Measurements from ENCODE around the gene INHA. TPM values are rescaled to one million over a fixed set of nuclear protein-coding genes. Genes with fewer than 3 reads are reported as not detected.

INHA gene
- total RNA-seq, 1 donor from 2014 or later = 0.52 TPM

DNA sequence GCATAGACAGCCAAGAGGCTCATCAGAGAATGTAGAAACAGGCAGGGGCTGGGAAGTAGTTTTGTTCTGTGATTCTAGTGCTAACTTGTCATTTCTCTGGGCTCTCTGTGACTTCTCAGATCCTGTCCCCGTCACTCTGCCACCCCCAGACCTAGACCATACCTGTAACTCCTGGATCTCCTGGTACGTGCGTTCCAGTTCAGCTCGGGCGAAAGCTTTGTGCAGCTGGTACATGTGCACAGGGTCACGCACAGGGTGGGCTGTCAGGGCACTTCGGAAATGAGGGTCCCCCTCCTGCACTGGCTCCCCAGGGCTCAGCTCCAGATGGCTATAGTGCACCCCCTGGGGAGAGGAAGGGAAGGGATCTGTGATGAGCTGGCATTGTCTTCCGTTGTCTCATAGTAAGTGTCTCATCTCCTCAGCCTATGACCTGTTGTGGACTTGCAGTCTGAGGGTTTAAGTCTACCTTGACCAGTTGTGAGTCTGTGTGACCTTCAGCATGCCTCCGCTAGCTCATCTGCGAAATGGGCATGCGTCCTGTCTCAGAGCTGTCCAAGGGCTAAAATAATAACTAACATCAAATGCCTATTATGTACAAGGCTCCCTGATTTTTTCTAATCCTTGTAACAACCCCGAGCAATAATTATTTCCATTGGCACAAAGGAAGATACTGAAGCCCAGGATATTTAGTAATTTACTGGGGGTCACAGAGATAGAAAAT lies 31.2 kb upstream of the INHA start:
- Mint-ChIP-seq H3K27ac (ENCODE audit: unreplicated experiment) (peak overlapping the region; percentile 86), H3K27me3 (ENCODE audit: low read depth, unreplicated experiment) (peaks cover 9% of the 10 kb centered on the region), H3K4me3 (ENCODE audit: unreplicated experiment) (peak overlapping the region; percentile 74), H3K36me3 (ENCODE audit: low read depth, unreplicated experiment) (peaks cover 10% of the 10 kb centered on the region), H3K4me1 (ENCODE audit: low read depth, unreplicated experiment) (peaks cover 12% of the 10 kb centered on the region), H3K9me3 (ENCODE audit: unreplicated experiment) (no peaks in the 10 kb centered on the region)
- H4K20me1 ChIP-seq (ENCODE audit: insufficient read depth, low read length) = peaks cover 56% of the 10 kb centered on the region
- peaks cover 13% of the 10 kb centered on the region for H3K36me3 ChIP-seq (ENCODE audit: insufficient read depth, low read length)
- H3K27ac ChIP-seq (ENCODE audit: low read depth, low read length) = no peak overlapping the region
- H3K4me3 ChIP-seq (ENCODE audit: insufficient read depth, low read depth, low read length) = no peak overlapping the region
- no peaks in the 10 kb centered on the region for H3K27me3 ChIP-seq (ENCODE audit: insufficient read depth, low read length)
- H3K79me2 ChIP-seq (ENCODE audit: insufficient read depth, low read length) = peaks cover 35% of the 10 kb centered on the region
- no peak overlapping the region for H2AFZ ChIP-seq (ENCODE audit: low read depth, low read length)
- peaks cover 33% of the 10 kb centered on the region for H3K4me1 ChIP-seq (ENCODE audit: insufficient read depth, low read length)
- DNase-seq (ENCODE audit: low read depth) = no peak
- no peak for TF ChIP-seq EZH2 (IDR thresholded peaks at IDR 0.05; ENCODE audit: insufficient read depth, low read length)
- TF ChIP-seq, protein P1, sequence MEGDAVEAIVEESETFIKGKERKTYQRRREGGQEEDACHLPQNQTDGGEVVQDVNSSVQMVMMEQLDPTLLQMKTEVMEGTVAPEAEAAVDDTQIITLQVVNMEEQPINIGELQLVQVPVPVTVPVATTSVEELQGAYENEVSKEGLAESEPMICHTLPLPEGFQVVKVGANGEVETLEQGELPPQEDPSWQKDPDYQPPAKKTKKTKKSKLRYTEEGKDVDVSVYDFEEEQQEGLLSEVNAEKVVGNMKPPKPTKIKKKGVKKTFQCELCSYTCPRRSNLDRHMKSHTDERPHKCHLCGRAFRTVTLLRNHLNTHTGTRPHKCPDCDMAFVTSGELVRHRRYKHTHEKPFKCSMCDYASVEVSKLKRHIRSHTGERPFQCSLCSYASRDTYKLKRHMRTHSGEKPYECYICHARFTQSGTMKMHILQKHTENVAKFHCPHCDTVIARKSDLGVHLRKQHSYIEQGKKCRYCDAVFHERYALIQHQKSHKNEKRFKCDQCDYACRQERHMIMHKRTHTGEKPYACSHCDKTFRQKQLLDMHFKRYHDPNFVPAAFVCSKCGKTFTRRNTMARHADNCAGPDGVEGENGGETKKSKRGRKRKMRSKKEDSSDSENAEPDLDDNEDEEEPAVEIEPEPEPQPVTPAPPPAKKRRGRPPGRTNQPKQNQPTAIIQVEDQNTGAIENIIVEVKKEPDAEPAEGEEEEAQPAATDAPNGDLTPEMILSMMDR (IDR thresholded peaks at IDR 0.05; ENCODE audit: insufficient read depth, low read depth, low read length) = no peak
- H3K4me2 ChIP-seq (ENCODE audit: low read length) = peak overlapping the region; percentile 96
- no peak overlapping the region for H3K9ac ChIP-seq (ENCODE audit: low read length)
- H3K9me3 ChIP-seq (ENCODE audit: insufficient read depth, low read depth, low read length) = no peaks in the 10 kb centered on the region
- FAIRE-seq = no peak

- DNase-seq (ENCODE audit: low read depth) = peak; percentile 46
- no peaks in the 10 kb centered on the region for H3K9me3 ChIP-seq (ENCODE audit: insufficient read depth, low read depth, low read length)
- peaks cover 12% of the 10 kb centered on the region for H3K4me1 Mint-ChIP-seq (ENCODE audit: low read depth, unreplicated experiment)
- H3K9ac ChIP-seq (ENCODE audit: low read length) = peak overlapping the region; percentile 84
- no peak for FAIRE-seq
- H3K36me3 Mint-ChIP-seq (ENCODE audit: low read depth, unreplicated experiment) = peaks cover 16% of the 10 kb centered on the region
- H2AFZ ChIP-seq (ENCODE audit: low read depth, low read length) = no peak overlapping the region
- no peaks in the 10 kb centered on the region for H3K27me3 ChIP-seq (ENCODE audit: insufficient read depth, low read length)
- peaks cover 13% of the 10 kb centered on the region for H3K36me3 ChIP-seq (ENCODE audit: insufficient read depth, low read length)
- peaks cover 12% of the 10 kb centered on the region for H3K27me3 Mint-ChIP-seq (ENCODE audit: low read depth, unreplicated experiment)
- peak overlapping the region; percentile 72 for H3K4me3 ChIP-seq (ENCODE audit: insufficient read depth, low read depth, low read length)
- H3K27ac Mint-ChIP-seq (ENCODE audit: unreplicated experiment) = no peak overlapping the region
- H4K20me1 ChIP-seq (ENCODE audit: insufficient read depth, low read length) = peaks cover 56% of the 10 kb centered on the region
- H3K4me2 ChIP-seq (ENCODE audit: low read length) = peak overlapping the region; percentile 96
- no peaks in the 10 kb centered on the region for H3K9me3 Mint-ChIP-seq (ENCODE audit: unreplicated experiment)
- H3K4me1 ChIP-seq (ENCODE audit: insufficient read depth, low read length) = peaks cover 33% of the 10 kb centered on the region
- peak overlapping the region; percentile 74 for H3K4me3 Mint-ChIP-seq (ENCODE audit: unreplicated experiment)
- H3K27ac ChIP-seq (ENCODE audit: low read depth, low read length) = no peak overlapping the region
- TF ChIP-seq, protein P1 (IDR thresholded peaks at IDR 0.05; ENCODE audit: insufficient read depth, low read depth, low read length) = peak; percentile 64
- no peak for TF ChIP-seq EZH2 (IDR thresholded peaks at IDR 0.05; ENCODE audit: insufficient read depth, low read length)
- H3K79me2 ChIP-seq (ENCODE audit: insufficient read depth, low read length) = peaks cover 35% of the 10 kb centered on the region
These were observed 30.4 kb upstream of the INHA start for GRCh38 chr2:219541611-219542180.

Measured in astrocyte (in vitro differentiated cells and primary cell).